Measurements from ENCODE around the gene DACH1.

DACH1 gene

DNA sequence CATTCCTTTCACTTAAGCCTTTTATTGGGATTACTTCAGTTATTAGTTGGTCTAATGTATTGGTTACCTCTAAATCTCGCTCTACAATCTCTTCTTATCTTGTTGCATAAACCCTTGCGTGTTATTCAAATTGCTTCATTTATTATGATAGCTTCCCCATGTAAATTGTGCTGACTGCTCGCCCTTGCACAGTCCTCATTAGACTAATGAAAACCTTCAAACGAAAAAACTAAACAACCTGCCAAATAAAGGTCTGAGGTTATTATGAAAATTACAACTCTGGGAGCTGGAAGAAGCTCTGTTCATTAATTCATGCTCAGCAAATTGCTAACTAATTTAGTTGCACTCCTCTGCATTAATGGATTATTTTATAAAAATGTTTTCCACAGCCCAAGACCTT lies 320.1 kb downstream of the DACH1 start:
- no peak for DNase-seq

DNA sequence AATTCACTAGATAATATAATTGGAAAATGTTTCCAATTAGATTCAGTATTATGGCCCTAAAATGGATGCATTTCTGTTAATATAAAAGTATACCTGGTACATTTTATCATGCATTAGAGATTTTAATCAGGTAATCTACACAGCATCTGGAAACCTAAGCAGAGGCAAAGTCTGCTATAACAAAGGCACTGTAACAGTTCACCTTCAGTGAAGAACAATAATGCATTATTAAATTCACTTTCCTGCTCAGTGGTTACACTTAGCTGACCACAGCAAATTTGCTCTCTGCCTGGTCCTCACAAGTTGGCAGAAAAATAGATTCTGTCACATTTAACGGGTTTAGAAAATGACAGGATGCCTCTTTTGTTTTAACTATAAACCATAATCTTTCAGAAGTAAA lies 326.9 kb downstream of the DACH1 start:
- no peak for DNase-seq

DNA sequence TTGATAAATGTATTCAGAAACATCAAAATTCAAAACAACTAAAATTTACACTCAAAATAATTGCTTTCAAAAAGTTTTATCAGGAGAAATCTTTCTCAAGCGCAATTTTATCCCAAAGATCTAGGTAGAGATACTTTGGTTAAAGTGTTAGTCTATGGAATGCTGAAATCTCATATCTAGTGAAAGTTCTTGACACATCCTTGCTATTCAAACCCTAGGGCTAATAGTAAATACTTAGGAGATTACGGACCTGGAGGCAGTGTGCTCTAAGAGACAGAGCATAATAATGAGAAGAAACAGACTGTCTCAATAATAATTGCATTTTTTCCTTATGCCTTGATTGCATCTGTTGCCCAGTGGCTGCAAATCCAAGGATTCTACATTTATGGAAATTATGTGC lies 330.8 kb downstream of the DACH1 start:
- DNase-seq, result no peak

DNA sequence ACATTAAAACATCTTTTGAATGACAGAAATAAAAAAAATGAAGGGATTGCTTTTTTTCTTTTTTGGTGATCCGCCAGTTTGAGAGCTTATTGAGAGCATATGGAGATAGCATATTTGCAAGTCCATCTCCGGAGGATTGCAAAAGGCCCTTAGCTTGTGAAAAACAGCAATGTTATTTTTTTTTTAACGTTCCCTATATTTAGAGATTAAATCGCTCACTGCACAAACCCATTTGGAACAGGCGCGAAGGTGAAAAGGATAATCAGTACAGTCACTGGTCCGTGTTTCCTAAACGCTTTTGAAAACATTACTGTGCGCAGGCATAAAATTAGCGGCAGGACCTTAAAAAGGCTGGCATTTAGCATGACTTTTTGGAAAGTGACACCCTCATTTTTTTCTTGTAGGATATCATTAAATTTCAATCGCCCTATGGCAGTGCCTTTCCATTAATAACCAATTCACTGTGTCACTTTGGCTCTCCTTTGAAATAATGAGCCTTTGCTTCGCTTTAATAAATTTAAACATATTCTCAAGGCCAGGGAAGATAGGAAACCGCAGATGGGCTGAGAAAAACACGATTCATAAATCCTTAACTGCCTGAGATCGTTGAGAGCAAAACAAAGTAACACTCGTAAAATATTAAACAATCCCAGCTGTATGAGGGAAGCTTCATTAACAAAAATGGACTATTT lies 342.2 kb downstream of the DACH1 start:
- DNase-seq, result no peak

DNA sequence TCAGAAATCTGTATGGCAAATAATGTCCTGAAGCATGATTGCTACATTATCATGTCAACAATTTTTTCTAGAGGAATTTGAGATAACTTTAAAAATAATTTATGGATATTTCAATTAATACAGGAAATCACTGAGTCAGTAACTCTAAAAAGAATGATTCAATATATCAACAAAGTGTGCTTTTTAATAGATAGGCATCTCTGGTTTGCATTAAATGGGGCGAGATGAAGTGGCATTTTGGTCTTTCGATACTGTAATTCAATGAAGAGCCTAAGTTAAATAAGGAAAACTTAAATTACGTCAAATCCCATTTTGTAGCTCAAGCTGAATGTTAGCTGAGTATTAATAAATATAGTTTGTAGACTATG lies 342.8 kb downstream of the DACH1 start:
- no peak for DNase-seq

DNA sequence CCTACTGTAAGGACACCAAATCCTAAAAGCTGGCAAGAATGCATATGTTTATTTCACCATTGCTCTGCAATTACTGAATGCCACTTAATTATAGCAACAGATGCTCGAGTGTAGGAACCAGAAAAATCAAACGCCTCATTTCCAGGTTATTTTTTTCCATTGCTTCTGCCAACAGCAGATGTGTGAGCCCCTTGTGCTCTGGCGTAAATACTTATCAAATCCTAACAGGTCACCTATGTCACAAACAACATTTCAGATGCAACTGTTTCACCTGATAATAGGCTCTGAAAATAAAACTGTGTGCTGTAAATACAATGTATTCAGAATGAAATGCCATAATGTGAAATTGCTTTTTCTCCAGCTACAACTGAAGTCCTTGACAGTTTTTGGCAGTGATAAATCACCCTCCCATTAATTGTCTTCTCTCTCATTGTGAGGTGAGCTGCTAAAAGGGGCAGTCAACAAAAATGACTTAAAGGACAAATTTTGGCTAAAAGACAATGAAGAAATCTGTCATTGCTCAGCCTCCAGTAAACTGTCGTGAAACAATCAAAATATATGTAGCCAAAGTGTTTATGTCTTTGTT lies 344.0 kb downstream of the DACH1 start:
- DNase-seq, result no peak

DNA sequence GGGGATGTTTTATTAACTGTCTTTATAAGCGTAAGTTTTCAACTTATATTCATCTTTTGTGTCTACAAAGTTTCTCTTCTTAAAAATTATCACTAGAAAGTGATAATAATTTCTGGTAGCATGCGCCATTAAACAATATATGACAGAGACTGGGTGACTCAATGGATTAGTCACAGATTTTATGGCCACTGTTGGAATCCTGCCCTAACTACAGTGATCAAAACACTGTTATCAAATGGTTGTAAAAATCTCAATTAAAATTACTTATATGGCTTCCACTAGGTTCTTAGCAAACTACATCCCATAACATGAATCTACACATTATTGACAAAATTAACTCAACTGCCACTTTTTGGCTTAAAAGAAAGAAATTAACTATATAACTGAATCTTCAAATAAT lies 350.0 kb downstream of the DACH1 start:
- no peak for DNase-seq

DNA sequence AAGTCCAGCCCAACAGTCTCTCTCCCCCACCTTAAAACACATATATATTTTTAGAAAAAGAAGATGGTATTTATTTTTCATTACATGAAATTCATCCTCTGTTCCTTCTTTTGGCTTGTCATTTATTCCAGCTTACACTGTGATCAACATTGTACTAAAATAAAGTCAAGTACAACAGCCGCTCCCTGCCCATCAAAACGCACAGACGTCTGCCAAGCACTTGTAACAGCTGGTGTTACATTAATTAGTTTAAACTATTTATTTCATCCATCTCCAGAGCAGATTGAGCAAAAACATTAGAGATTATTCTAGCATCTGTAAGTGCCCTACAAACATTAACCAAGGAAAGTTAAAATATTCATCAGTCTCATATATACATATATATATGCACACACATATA lies 350.5 kb downstream of the DACH1 start:
- DNase-seq, result no peak

DNA sequence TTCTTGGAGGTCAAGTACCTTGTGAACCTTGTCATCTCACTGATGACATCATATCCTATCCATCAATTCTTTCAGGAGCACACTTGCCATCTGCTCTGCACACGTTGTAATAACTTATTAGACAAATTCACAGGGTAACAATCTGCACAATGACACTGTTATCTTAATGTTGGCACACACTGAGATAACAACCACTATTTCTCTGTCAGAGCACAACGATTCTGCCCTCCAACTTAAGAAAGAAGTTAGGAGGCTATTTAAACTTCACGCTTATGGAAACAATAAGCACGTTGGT lies 351.3 kb downstream of the DACH1 start:
- no peak for DNase-seq

DNA sequence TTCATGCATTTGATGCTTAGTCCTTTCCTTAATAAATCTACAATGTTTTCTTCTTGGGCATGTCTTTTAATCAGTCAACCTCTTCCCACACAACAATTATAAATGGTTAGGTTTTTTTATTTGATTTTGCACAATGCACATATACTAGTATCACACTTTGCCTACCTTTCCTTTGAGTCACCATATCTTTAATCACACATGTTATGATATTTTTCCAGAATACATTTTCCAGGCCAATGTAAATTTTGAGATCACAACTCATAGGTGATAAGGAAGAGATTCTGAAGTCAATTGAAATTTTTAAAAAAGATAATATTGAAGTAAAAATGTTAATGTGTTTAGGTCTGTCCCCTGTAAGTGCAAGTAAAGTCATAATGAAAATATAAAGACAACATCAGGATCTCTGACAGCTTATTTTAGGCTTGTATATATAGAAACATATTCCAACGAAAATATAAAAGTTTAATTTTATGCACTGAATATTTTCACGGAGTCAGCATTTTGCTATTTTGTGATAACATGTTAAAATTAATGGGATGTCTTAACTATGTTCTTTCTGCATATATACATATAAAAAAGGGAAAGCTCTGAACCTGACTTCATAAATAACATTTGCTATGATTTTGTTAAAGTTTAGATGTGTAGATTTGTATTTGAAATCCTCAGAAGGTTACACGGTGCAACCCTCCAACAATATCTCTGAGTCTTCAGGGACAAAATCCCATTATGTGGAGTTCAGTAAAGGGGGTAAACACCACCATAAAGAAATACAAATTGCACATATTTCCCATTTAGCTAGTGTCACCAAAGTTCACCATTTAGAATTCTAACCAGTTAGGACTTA lies 351.9 kb downstream of the DACH1 start:
- DNase-seq, result no peak

DNA sequence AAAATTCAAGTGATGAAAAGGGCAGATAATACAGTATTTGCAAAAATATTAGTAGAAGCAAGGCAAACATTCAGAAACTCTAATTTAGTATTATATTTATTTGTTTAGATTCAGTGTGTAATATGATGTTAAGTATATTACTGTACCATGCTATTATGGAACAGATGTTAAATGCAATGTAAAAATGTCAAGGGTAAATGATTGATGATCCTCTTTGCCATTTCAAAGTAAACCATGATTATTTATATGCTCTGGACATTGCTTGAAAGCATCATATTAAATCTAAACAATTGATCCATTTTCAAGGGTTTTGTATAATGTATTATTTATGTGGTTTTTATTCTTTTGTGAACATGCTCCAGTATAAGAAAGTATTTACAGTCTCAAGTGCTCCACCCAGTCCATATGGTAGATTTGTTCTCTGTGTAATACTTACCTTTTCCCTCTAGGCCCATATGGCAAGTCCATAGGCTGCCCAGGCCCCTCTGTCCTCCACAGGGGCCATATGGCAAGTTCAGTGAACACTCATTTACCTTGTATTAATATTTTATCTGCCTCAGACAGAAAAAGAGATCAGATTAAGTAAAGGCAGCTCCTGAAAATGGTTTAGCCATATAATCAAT lies 353.5 kb downstream of the DACH1 start:
- no peak for DNase-seq

DNA sequence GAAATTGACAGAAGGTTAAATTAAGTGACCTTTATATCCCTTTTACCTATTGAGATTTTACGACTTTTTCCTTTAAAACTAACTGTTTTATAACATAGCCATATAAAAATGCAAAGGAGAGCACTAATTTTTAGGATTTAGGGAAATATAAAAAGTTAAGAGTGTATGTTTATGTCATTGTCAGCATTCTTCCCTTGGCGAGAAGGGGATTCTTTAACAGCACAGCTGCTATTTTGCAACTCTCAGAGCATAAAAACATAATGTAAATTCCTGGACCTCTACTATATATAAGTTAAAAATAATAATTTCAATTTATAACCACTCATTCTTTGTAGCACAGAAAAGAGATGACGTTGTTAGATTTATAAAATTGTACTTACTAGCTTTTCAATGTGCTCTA lies 363.2 kb downstream of the DACH1 start:
- DNase-seq, result no peak

DNA sequence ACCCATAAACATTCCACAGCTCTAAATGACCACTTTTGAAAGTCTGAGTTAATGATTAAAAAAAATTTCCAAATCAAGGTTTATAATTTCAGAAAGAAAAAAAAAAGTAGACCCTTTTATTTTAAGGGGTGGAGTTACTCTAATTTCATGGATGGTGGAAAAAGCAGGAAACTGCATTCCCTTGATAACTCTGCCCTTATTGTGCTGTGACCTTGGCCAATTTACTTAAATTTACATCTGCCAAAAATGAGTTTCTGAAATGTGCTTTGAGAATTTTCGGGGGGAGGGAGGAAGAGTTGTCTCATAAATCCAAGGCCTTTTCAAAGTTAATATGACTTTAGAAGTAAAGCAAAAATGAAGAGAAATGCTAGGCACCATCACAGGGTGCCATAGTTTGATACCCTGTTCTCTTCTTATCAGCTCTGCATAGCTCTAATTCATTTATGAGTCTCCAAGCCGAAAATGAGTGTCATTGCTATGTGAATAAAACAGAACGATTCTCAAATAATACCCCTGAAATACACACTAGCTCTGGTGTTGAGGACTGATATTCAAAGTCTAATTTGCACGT lies 367.0 kb downstream of the DACH1 start:
- DNase-seq, result no peak

DNA sequence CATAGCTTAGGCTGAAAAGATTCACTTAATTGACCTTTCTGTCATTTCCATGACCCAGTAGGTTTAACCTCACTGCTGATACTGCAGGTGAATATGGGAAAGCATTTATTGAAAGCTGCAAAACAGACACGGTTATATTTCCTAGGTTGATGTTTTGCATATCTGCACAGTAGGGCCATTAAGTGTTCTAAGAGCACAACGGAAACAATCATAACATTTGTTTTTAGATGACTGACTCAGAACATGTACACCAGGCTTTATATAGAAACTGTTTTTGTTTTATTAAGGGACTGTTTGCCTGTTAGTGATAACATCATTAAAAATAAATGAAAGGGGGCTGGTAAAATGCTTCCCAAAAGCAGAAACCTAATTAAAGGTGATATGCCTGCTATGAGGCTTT lies 367.8 kb downstream of the DACH1 start:
- DNase-seq, result no peak

DNA sequence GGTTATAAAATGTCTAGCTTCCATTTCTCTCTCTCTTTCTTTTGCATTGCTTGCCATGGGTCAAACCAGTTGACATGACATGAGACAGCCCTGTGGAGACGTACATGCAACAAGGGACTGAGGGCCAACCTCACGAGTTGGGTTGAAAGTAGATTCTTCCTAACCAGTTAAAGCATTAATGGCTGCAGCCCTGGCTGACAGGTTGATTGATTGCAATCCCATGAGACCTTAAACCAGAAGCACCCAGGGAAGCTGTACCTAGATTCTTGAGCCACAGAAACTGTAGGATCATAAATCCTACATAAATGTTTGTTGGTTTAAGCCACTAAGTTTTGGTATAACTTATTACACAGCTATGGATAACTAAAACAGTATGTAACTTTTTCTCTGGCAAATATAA lies 373.8 kb downstream of the DACH1 start:
- no peak for DNase-seq

DNA sequence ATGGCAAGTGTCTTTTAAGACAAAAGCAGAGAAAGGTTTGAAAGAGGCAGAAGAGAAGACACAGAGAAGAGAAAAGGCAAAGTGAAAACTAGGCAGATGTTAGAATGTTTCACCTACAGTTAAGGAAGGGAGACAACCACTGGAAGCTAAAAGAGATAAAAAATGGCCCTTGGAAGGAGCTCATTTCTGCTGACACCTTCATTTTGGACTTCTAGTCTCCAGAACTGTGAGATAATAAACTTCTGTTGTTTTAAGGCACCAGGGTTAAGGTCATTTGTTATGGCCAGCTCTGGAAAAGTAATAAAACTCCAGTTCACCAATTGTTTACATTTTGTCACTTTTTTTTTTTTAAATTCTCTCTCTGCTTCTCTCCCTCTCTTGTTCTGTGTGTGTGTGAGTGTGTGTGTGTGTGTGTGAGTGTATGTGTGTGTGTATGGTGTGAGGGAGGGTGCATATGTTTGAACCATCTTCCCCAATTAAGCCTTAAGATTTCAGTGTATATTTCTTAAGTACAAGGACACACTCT lies 374.6 kb downstream of the DACH1 start:
- DNase-seq, result no peak

DNA sequence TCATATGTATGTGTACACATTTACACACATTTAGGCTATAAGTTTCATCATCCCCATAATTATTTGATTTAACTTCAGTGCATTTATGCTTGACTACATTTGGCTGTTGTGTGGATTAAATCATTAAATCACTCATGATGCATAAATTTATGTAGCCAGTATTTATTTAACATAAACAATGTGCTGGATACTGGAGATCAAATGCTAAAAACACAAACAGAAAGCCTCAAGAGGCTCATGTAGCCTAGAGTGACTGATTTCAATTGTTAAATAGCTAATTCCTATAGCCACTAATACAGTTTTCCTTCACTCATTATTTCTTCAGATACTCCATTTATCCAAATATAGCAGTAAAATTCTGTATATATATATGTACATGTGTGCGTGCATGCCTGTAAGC lies 376.0 kb downstream of the DACH1 start:
- no peak for DNase-seq

DNA sequence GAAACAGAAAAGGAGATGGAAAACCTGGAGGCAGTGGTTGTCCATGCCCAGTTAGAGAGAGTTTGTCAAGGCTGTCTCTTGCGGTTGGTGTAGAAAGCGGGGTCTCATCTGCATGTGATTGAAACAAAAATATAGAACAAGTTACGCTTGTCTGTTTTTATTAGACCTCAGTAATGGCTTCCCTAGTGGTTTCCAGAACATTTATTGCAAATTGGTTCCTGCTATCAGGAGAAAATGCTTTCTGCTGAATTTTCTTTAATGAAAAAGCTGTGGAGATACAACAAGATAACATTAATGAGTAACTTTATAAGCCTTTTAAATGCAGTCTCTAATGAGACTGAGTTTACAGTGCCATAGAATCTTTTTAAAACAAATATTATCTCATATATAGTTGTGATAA lies 378.0 kb downstream of the DACH1 start:
- no peak for DNase-seq

DNA sequence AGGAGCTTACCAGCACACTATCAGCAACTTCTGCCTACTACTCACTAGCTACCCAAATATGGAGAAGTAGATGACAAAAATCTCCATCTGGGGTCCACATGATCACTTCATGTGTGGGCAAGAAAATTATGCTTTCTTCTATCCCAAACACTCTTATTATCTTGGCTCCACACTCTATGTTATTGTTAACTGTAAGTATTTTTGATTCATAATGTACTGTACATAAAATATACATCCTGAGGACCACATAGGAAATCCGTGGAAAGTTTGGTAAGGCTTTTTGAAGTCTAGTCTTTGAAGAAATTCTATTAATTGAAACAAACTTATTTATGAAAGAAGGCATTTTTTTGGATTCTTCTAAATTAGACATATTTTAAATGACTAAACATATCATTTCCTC lies 378.8 kb downstream of the DACH1 start:
- DNase-seq, result no peak

DNA sequence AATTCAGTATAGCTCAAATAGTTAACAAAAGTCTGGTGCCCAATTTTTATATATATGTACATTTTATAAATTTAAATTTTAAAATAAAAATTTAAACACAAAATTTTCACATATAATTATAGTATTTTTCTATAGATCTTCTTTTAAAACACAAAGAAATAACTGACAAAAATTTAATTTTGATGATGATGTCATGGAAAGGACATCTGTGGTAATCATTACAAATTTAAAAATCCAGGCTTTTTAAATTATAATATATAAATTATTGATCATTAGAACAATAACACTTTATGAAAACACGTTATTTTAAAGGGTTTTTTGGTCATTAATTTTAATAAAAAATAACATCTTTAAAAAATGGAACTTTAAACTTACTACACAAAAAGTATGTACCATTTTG lies 381.1 kb downstream of the DACH1 start:
- no peak for DNase-seq

DNA sequence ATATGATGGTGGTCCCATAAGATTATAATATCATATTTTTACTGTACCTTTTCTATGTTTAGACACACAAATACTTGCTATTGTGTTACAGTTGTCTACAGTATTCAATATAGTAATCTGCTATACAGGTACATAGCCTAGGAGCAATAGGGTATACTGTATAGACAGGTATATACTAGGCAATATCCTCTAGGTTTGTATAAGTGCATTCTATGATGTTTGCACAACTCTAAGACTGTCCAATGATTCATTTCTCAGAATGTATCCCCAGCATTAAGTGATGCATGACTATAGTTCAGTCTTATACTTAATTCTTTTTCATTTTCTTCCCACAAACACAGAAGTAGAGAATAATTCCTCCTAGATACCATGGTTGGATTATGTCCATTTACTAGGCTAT lies 383.3 kb downstream of the DACH1 start:
- DNase-seq, result no peak

DNA sequence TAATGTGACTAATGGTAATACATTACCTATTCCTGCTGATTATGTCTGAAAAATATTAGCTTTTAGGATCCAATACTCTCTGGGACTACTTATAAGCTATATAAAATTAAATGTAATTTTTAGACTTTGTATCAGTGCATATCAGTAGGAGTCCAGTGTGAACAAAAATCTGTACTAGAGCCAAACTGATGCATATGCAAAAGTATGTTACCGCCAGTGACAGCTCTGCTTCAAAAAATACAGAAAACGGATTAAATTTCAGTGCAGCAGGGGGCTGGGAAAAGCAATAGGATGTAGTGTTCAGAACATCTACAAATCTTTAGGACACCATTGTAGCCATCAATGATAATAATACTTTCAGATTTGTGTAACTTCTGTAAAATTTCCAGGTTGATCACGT lies 385.5 kb downstream of the DACH1 start:
- no peak for DNase-seq

DNA sequence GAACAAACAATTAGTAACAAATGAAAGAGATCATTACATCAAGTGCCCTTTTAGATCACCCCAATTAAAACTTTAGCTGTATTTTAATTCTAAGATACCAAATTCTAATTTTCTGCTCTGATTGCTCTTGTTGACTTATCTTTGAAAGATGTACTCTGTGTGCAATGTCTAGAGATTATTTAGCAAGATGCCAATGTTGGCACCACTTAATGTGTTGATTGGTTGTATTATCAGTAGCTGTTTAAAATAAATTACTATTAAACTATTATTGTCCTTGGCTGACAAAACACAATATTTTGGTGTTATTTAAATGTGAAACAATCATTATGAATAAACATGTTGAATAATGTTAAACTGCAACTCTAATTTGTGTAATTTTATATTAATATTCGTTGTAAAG lies 386.0 kb downstream of the DACH1 start:
- no peak for DNase-seq

DNA sequence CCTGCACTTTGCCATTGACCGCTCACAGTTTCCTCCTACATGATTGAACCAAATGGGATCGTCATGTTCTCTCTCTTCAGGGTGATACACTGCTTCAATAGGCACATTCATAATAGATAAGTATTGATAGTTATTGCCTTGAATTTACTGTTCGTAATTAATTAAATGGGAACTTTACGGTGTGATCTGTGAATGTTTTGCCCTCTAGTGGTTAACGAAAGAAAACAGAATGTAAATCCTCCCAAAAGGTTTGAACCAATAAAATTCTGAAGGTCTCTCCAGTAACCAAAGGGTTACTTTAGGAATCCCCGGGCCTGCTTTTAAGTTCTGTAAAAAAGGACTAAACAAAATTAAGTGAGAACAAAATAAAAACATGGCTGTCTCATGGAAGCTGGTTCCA lies 389.3 kb downstream of the DACH1 start:
- no peak for DNase-seq
